Right lobe of liver (tissue), 6 donors: ENCODE measurements around the gene SYMPK. TPM values are rescaled to one million over a fixed set of nuclear protein-coding genes. Genes with fewer than 3 reads are reported as not detected.

Source experiments
- ATAC-seq, 4 donors: fragments of 200-7000 bp; cut with Tn5 transposase; one replicate each; pipeline ENCODE4 v1.9.1; 2020; ENCODE audit warnings: mild to moderate bottlenecking in 4 of 4, moderate library complexity in 4 of 4
- DNase-seq, 3 donors: peaks; one replicate each; pipeline ENCODE4 v3.0.0-alpha.2; 2020
- H3K27ac ChIP-seq, 3 donors: fragments of 200-600 bp; one replicate each; pipeline ENCODE4 v1.8.0; 2022
- H3K27me3 ChIP-seq, 2 donors: fragments of 200-600 bp; one replicate each; pipeline ENCODE4 v1.8.0; 2022
- H3K36me3 ChIP-seq, 4 donors: fragments of 200-600 bp; sonication (generic) in 1 of 4; one replicate each; pipeline versions ENCODE4 v1.5.1 to v1.8.0; 2017 to 2022; ENCODE audit warnings: control low read depth in 1 of 4
- H3K4me1 ChIP-seq, 4 donors: fragments of 200-600 bp; sonication (generic) in 1 of 4; one replicate each; pipeline versions ENCODE4 v1.5.1 to v1.8.0; 2017 to 2022; ENCODE audit warnings: control low read depth in 1 of 4
- H3K4me3 ChIP-seq, 3 donors: fragments of 200-600 bp; one replicate each; pipeline ENCODE4 v1.8.0; 2022
- H3K9me3 ChIP-seq, 4 donors: fragments of 200-600 bp; sonication (generic) in 1 of 4; one replicate each; pipeline versions ENCODE4 v1.5.1 to v1.8.0; 2017 to 2022; ENCODE audit warnings: control low read depth in 1 of 4
- POLR2A ChIP-seq: fragments of 450-650 bp; IDR thresholded peaks from one replicate; pipeline ENCODE4 v1.6.1; 2017; ENCODE audit warnings: antibody characterized with exemption, mild to moderate bottlenecking
- WGBS: methylation state at CpG from one replicate; pipeline ENCODE4 v1.1.6; 2018; ENCODE audit warnings: low coverage, low lambda C conversion rate; ENCODE audit not compliant: insufficient coverage; ENCODE audit errors: missing lambda C conversion rate; 5-methylcytosine and 5-hydroxymethylcytosine counted together
- intact Hi-C, 2 donors: fragments of 100-400 bp; cut with DNase I; formaldehyde crosslinking; loops; one replicate each; pipeline versions ENCODE4 v1.11.2 to v1.14.1; 2022
- total RNA-seq, 6 experiments: library from RNA; depleted of rRNA in 2 of 6; stranded (reverse); fragments of >200 nt in 2 of 6; fragmentation: NEBNext Ultra II Directional in 3 of 6; extraction: Animal tissue kit (Norgen Biotek cat#: 25700) in 3 of 6; gene quantifications; one replicate each; pipeline versions ENCODE4 v1.1.0 to v1.2.4, GENCODE V29; 2016 to 2023
- TF ChIP-seq, protein P1 (sequence below), 4 donors: fragments of 200-600 bp in 3 of 4; fragments of 450-650 bp in 1 of 4; IDR thresholded peaks; one replicate each; pipeline versions ENCODE4 v1.5.1 to v1.8.0; 2016 to 2022; ENCODE audit warnings: antibody characterized with exemption in 4 of 4, mild to moderate bottlenecking in 2 of 4
- donor health status: DM: no; HTN: yes; CAD: no.
- donor health status: DM: no; HTN: no; CAD: no.
- donor health status: DM: no; HTN: no; CAD: no.
- donor health status: DM: no; HTN: yes; CAD: no.
- donor health status: DM: no; HTN: yes; CAD: no.

Gene SYMPK
- total RNA-seq, 6 experiments from 2014 or later, result 31.1 to 50.1 (median 42.0) TPM

- Histone ChIP-seq H3K36me3 (peaks cover 0 to 61% (median 30%) of the 10 kb centered on the region in 4 donors), H3K27me3 (no peaks in the 10 kb centered on the region), H3K9me3 (no peaks in the 10 kb centered on the region), H3K27ac (no peak overlapping the region), H3K4me1 (no peaks in the 10 kb centered on the region), H3K4me3 (no peak overlapping the region)
- DNase-seq (no peak), ATAC-seq (no peak)
- intact Hi-C loops, result loop anchor here in 1 of 2 donors (10.0 kb wide), 1 partner anchor 191 kb away; no protein-coding TSS in a partner anchor
- WGBS, result 33% methylated on average over 1 of the region's 12 CpGs
- no peak for TF ChIP-seq POLR2A
- TF ChIP-seq, protein P1, sequence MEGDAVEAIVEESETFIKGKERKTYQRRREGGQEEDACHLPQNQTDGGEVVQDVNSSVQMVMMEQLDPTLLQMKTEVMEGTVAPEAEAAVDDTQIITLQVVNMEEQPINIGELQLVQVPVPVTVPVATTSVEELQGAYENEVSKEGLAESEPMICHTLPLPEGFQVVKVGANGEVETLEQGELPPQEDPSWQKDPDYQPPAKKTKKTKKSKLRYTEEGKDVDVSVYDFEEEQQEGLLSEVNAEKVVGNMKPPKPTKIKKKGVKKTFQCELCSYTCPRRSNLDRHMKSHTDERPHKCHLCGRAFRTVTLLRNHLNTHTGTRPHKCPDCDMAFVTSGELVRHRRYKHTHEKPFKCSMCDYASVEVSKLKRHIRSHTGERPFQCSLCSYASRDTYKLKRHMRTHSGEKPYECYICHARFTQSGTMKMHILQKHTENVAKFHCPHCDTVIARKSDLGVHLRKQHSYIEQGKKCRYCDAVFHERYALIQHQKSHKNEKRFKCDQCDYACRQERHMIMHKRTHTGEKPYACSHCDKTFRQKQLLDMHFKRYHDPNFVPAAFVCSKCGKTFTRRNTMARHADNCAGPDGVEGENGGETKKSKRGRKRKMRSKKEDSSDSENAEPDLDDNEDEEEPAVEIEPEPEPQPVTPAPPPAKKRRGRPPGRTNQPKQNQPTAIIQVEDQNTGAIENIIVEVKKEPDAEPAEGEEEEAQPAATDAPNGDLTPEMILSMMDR (IDR thresholded peaks at IDR 0.05), result no peak
Measured at GRCh38 chr19:45824041-45824471, 38.9 kb downstream of the SYMPK start.

DNA sequence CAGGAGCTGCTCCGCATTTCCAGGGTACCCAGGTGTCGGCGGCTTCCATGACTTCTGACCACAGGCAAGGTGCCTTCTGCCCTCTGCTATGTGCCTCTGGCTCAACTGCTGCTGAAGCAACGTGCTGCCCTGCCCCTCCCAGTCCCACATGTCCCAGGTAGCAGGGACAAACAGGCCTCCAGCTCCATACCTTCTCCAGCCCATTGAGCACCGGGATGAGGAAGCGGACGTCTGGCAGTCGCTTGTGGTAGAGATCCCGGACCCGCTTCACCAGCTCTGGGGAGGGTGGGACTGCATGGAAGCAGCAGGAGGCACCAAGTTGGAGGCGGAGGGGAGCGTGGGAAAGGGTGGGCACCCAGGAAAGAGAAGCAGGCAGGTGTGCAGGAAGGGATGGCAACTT, 39.8 kb downstream of the SYMPK start:
- WGBS, result 96% methylated on average over 8 of the region's 12 CpGs
- no peak for DNase-seq
- no peaks in the 10 kb centered on the region for H3K27me3 ChIP-seq

DNA sequence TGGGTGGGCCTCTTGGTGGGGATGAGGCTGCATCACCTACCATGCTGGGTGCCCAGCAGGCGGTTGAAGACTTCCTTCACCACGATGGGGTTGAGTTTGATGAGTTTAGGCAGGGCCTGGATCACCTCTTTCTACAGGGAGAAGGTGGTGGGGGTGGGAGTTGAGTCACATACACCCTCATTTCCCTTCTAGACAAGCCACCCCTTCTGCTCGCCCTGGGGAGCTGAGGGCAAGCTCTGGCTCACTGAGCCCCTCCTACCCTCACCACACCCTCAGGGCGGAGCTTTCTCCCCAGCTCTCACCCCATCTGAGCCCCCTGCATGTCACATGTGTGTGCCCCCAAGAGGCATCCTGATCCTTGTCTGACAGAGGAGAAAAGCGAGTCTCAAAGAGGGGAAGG, 40.2 kb downstream of the SYMPK start:
- Histone ChIP-seq H3K27me3 (no peaks in the 10 kb centered on the region), H3K36me3 (peaks cover 0 to 47% (median 20%) of the 10 kb centered on the region in 4 donors), H3K27ac (no peak overlapping the region), H3K4me1 (no peaks in the 10 kb centered on the region), H3K9me3 (no peaks in the 10 kb centered on the region), H3K4me3 (no peak overlapping the region)
- TF ChIP-seq, protein P1 (IDR thresholded peaks at IDR 0.05), result no peak
- TF ChIP-seq POLR2A, result no peak
- intact Hi-C loops, result loop anchor here in 1 of 2 donors (10.0 kb wide), 1 partner anchor 192 kb away; no protein-coding TSS in a partner anchor
- DNase-seq (no peak), ATAC-seq (no peak)
- WGBS, result no CpG with 5 or more reads among the region's 5 CpGs

More for the DNA sequence above, 39.8 kb downstream of the SYMPK start:
- H3K27ac ChIP-seq, result no peak overlapping the region
- no peak overlapping the region for H3K4me3 ChIP-seq
- TF ChIP-seq, protein P1 (IDR thresholded peaks at IDR 0.05), result no peak
- no peaks in the 10 kb centered on the region for H3K4me1 ChIP-seq
- no peaks in the 10 kb centered on the region for H3K9me3 ChIP-seq
- peaks cover 0 to 52% (median 23%) of the 10 kb centered on the region in 4 donors for H3K36me3 ChIP-seq
- no peak for ATAC-seq
- intact Hi-C loops, result loop anchor here in 1 of 2 donors (10.0 kb wide), 1 partner anchor 192 kb away; no protein-coding TSS in a partner anchor

- 70% methylated on average over 2 of the region's 10 CpGs for WGBS
- no peak for DNase-seq
- H3K4me1 ChIP-seq, result no peaks in the 10 kb centered on the region
- no peak overlapping the region for H3K4me3 ChIP-seq
- no peaks in the 10 kb centered on the region for H3K27me3 ChIP-seq
- no peak overlapping the region for H3K27ac ChIP-seq
- ATAC-seq, result no peak
- peaks cover 0 to 37% (median 17%) of the 10 kb centered on the region in 4 donors for H3K36me3 ChIP-seq
- H3K9me3 ChIP-seq, result no peaks in the 10 kb centered on the region
- intact Hi-C loops, result loop anchor here in 1 of 2 donors (10.0 kb wide), 1 partner anchor 193 kb away; no protein-coding TSS in a partner anchor
- TF ChIP-seq, protein P1 (IDR thresholded peaks at IDR 0.05), result no peak
- no peak for TF ChIP-seq POLR2A
Measured at GRCh38 chr19:45821570-45821969, 41.4 kb downstream of the SYMPK start.
